HG02798 (cell line): Measurements from ENCODE around the gene ABCA1.

Source experiments
- ATAC-seq: cut with Tn5 transposase; IDR thresholded peaks from one replicate; pipeline ENCODE4 v1.9.1; 2021; ENCODE audit warnings: mild to moderate bottlenecking; ENCODE audit not compliant: unreplicated experiment, poor library complexity

Gene ABCA1

GRCh38 chr9:104808035-104808614 lies 119.8 kb downstream of the ABCA1 start:
- no peak for ATAC-seq

- no peak for ATAC-seq
Measured at GRCh38 chr9:104805441-104805840, 122.5 kb downstream of the ABCA1 start.

GRCh38 chr9:104802906-104803305 lies 125.0 kb downstream of the ABCA1 start:
- no peak for ATAC-seq

GRCh38 chr9:104802110-104802509 lies 125.8 kb downstream of the ABCA1 start:
- no peak for ATAC-seq

- ATAC-seq = no peak
Measured at GRCh38 chr9:104800068-104800785, 127.7 kb downstream of the ABCA1 start.

- ATAC-seq = no peak
Measured at GRCh38 chr9:104798209-104798995, 129.6 kb downstream of the ABCA1 start.

GRCh38 chr9:104795857-104796256 lies 132.1 kb downstream of the ABCA1 start:
- ATAC-seq = no peak

GRCh38 chr9:104795082-104795481 lies 132.9 kb downstream of the ABCA1 start:
- ATAC-seq = no peak

GRCh38 chr9:104794070-104794469 lies 133.9 kb downstream of the ABCA1 start:
- ATAC-seq = no peak

GRCh38 chr9:104788251-104788650 lies 139.7 kb downstream of the ABCA1 start:
- no peak for ATAC-seq

- ATAC-seq = no peak
Measured at GRCh38 chr9:104787306-104788015, 140.5 kb downstream of the ABCA1 start.

GRCh38 chr9:104786293-104786692 lies 141.7 kb downstream of the ABCA1 start:
- ATAC-seq = no peak

GRCh38 chr9:104784098-104784497 lies 143.9 kb downstream of the ABCA1 start:
- ATAC-seq = peak; percentile 86

GRCh38 chr9:104783588-104783987 lies 144.4 kb downstream of the ABCA1 start:
- peak; percentile 4 for ATAC-seq

- no peak for ATAC-seq
Measured at GRCh38 chr9:104780796-104781395, 147.1 kb downstream of the ABCA1 start.

- ATAC-seq = no peak
Measured at GRCh38 chr9:104779946-104780535, 147.9 kb downstream of the ABCA1 start.

GRCh38 chr9:104779334-104779733 lies 148.6 kb downstream of the ABCA1 start:
- no peak for ATAC-seq

- no peak for ATAC-seq
Measured at GRCh38 chr9:104778802-104779201, 149.2 kb downstream of the ABCA1 start.

GRCh38 chr9:104776797-104777196 lies 151.2 kb downstream of the ABCA1 start:
- no peak for ATAC-seq

- no peak for ATAC-seq
Measured at GRCh38 chr9:104775976-104776375, 152.0 kb downstream of the ABCA1 start.
